HG03442 (cell line): ENCODE results near the gene CENPU.
"Not testable (repeated sequence)": the region's sequence is repeated elsewhere in the genome, so short reads cannot be mapped to it uniquely, and the experiment has no call there.

ENCODE experiments used
- ATAC-seq: cut with Tn5 transposase; IDR thresholded peaks from one replicate; pipeline ENCODE4 v1.9.1; 2021; ENCODE audit warnings: mild to moderate bottlenecking, moderate library complexity; ENCODE audit not compliant: unreplicated experiment

Gene CENPU

GRCh38 chr4:184752496-184753275, 18.8 kb upstream of the CENPU start:
- ATAC-seq, result no peak

GRCh38 chr4:184751585-184751956, 17.7 kb upstream of the CENPU start:
- no peak for ATAC-seq

- no peak for ATAC-seq
Observed at GRCh38 chr4:184750926-184751584, 17.2 kb upstream of the CENPU start.

GRCh38 chr4:184748251-184748652, 14.4 kb upstream of the CENPU start:
- ATAC-seq, result no peak

GRCh38 chr4:184747034-184747830, 13.3 kb upstream of the CENPU start:
- ATAC-seq, result no peak

GRCh38 chr4:184745831-184746795, 12.2 kb upstream of the CENPU start:
- peak; percentile 74 for ATAC-seq

GRCh38 chr4:184744236-184744635, 10.3 kb upstream of the CENPU start:
- ATAC-seq, result no peak

GRCh38 chr4:184743650-184744049, 9.8 kb upstream of the CENPU start:
- ATAC-seq, result no peak

- ATAC-seq, result not testable (repeated sequence)
Observed at GRCh38 chr4:184741651-184742050, 7.8 kb upstream of the CENPU start.

GRCh38 chr4:184740980-184741391, 7.1 kb upstream of the CENPU start:
- ATAC-seq, result no peak

GRCh38 chr4:184739575-184739974, 5.7 kb upstream of the CENPU start:
- not testable (repeated sequence) for ATAC-seq

GRCh38 chr4:184734758-184735157, 862 bp upstream of the CENPU start:
- no peak for ATAC-seq

GRCh38 chr4:184732126-184732525, 1.8 kb downstream of the CENPU start:
- ATAC-seq, result no peak

- ATAC-seq, result no peak
Observed at GRCh38 chr4:184731056-184731455, 2.8 kb downstream of the CENPU start.

- no peak for ATAC-seq
Observed at GRCh38 chr4:184729946-184730345, 4.0 kb downstream of the CENPU start.

- ATAC-seq, result no peak
Observed at GRCh38 chr4:184728858-184729257, 5.0 kb downstream of the CENPU start.

- ATAC-seq, result no peak
Observed at GRCh38 chr4:184727430-184727829, 6.5 kb downstream of the CENPU start.

- ATAC-seq, result no peak
Observed at GRCh38 chr4:184722798-184723197, 11.1 kb downstream of the CENPU start.

GRCh38 chr4:184721254-184721653, 12.6 kb downstream of the CENPU start:
- no peak for ATAC-seq

GRCh38 chr4:184719407-184719806, 14.5 kb downstream of the CENPU start:
- no peak for ATAC-seq

- no peak for ATAC-seq
Observed at GRCh38 chr4:184715526-184715925, 18.4 kb downstream of the CENPU start.
